Heart left ventricle (tissue), 16 donors: ENCODE results near the gene RPTOR. TPM values are rescaled to one million over a fixed set of nuclear protein-coding genes. Genes with fewer than 3 reads are reported as not detected.

Experiments used
- ATAC-seq, 4 donors: fragments of 200-7000 bp; cut with Tn5 transposase; one replicate each; pipeline ENCODE4 v1.9.1; 2020 to 2022; ENCODE audit warnings: moderate library complexity in 4 of 4, mild to moderate bottlenecking in 3 of 4, moderate number of reproducible peaks in 1 of 4
- DNase-seq, 5 donors: peaks; one replicate each; pipeline ENCODE4 v3.0.0-alpha.2; 2020
- H3K27ac ChIP-seq, 12 donors: fragments of 200-600 bp; sonication (generic) in 4 of 12; one replicate each; pipeline versions ENCODE4 v1.5.0 to v1.8.0; 2016 to 2022; ENCODE audit warnings: mild to moderate bottlenecking in 2 of 12
- H3K27me3 ChIP-seq, 9 donors: fragments of 200-600 bp; sonication (generic) in 2 of 9; one replicate each; pipeline versions ENCODE4 v1.5.1 to v1.8.0; 2016 to 2022; ENCODE audit warnings: mild to moderate bottlenecking in 3 of 9
- H3K36me3 ChIP-seq, 9 donors: fragments of 200-600 bp; sonication (generic) in 2 of 9; one replicate each; pipeline versions ENCODE4 v1.5.0 to v1.8.0; 2018 to 2022; ENCODE audit warnings: mild to moderate bottlenecking in 2 of 9
- H3K4me1 ChIP-seq, 12 donors: fragments of 200-600 bp; sonication (generic) in 4 of 12; one replicate each; pipeline versions ENCODE4 v1.5.0 to v1.8.0; 2016 to 2022; ENCODE audit warnings: mild to moderate bottlenecking in 3 of 12
- H3K4me3 ChIP-seq, 12 donors: fragments of 200-600 bp; sonication (generic) in 4 of 12; one replicate each; pipeline versions ENCODE4 v1.5.0 to v1.8.0; 2017 to 2022; ENCODE audit warnings: mild to moderate bottlenecking in 9 of 12, moderate library complexity in 4 of 12
- H3K9me3 ChIP-seq, 12 donors: fragments of 200-600 bp; sonication (generic) in 4 of 12; one replicate each; pipeline versions ENCODE4 v1.5.0 to v1.8.0; 2016 to 2022; ENCODE audit warnings: mild to moderate bottlenecking in 1 of 12
- POLR2A ChIP-seq, 2 donors: fragments of 450-650 bp; IDR thresholded peaks; one replicate each; pipeline ENCODE4 v1.6.1; 2017; ENCODE audit warnings: antibody characterized with exemption in 2 of 2, mild to moderate bottlenecking in 2 of 2, moderate library complexity in 2 of 2
- WGBS, 4 donors: extraction: QIAGEN DNeasy Blood & Tissue Kit in 2 of 4; methylation state at CpG; one replicate each; pipeline versions ENCODE4 v1.1.5 to v1.1.7; 2013 to 2018; 5-methylcytosine and 5-hydroxymethylcytosine counted together
- intact Hi-C, 10 donors: fragments of 100-400 bp; cut with DNase I; formaldehyde crosslinking; loops; one replicate each; pipeline versions ENCODE4 v1.11.1 to v1.14.2; 2022
- polyA plus RNA-seq, 2 donors: library from polyadenylated mRNA; stranded (reverse); fragments of 200-250 nt; gene quantifications; one replicate each; pipeline ENCODE4 v1.2.3, GENCODE V29; 2013
- total RNA-seq, 9 donors: library from RNA; depleted of rRNA in 2 of 9; stranded (reverse); fragments of >200 nt in 2 of 9; fragmentation: NEBNext Ultra II Directional in 3 of 9; extraction: Animal tissue kit (Norgen Biotek cat#: 25700) in 3 of 9; gene quantifications; one replicate each; pipeline versions ENCODE4 v1.1.0 to v1.2.4, GENCODE V29; 2016 to 2023
- TF ChIP-seq, protein P1 (sequence below), 12 donors: fragments of 200-600 bp; sonication (generic) in 4 of 12; IDR thresholded peaks; one replicate each; pipeline versions ENCODE4 v1.5.0 to v1.8.0; 2018 to 2022; ENCODE audit warnings: antibody characterized with exemption in 12 of 12, mild to moderate bottlenecking in 5 of 12
- donor health status: ischemic (EF 13 %, LVEDD 7.1; RV severe dilation, severe dysfunction).
- donor health status: healthy with polysubstance abuse.
- donor health status: DM: no; HTN: yes; CAD: no.
- donor health status: DM: no; HTN: no; CAD: no.
- donor health status: ischemic (EF 25% LVEDD 6.9; RV normal size, moderate dysfunction).
- donor health status: ischemic (EF 25% LVEDD 5.7; RV mildly dilated, moderate dysfunction).
- donor health status: healthy.
- donor health status: DM: yes; HTN: yes; CAD: no.
- donor health status: ischemic (EF 35%, LVEDD 5.7; RV mildly dilated, moderate dysfunction).
- donor health status: nonischemic (EF 11% LVEDD 7.7; RV severe dilation, severe dysfunction).
- donor health status: DM: yes; HTN: yes; CAD: no.
- donor health status: PGD.
- donor health status: ischemic (EF 29% LVEDD 5.4; RV normal size, mild dysfunction).
- donor health status: nonischemic (EF 23%, LVEDD 6.1; RV moderate dilation, normal function).

RPTOR gene
- total and polyA plus RNA-seq, 11 donors: 14.7 to 31.7 (median 26.0) TPM

DNA sequence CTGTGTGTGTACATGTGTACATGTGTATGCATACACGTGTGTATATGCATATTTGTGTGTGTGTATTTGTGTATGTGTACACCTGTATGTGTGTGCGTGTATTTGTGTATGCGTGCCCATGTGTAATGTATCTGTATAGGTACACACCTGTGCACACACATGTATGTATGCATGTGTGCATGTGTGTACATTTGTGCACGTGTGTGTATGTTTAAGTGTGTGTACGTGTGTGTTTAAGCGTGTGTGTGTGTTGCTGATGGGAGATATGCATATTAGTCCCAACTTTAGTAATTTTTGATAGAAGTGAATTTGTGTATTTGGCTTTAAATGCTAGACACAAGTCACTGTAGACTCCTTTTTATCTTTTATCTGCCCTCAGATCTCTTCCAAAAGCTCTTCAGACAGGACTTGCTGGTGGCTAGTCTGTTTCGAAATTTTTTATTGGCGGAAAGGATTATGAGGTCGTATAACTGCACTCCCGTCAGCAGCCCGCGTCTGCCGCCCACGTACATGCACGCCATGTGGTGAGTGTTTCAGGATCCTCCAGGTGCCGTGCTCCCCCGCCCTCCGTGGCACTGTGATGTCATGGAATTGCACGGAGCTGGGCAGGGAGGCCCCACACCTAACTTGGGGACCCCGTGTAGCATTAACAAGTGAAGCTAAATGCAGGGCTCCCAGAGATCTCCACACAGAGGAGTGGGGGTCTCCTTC is 278.2 kb downstream of the RPTOR start:
- no peak for ATAC-seq
- Histone ChIP-seq H3K27me3 (no peaks in the 10 kb centered on the region), H3K36me3 (peaks cover 0 to 40% (median 13%) of the 10 kb centered on the region in 9 donors), H3K4me3 (no peak overlapping the region), H3K9me3 (no peaks in the 10 kb centered on the region), H3K4me1 (peaks cover 0 to 23% (median 0%) of the 10 kb centered on the region in 12 donors), H3K27ac (no peak overlapping the region)
- intact Hi-C loops: no loop called here
- 90 to 94% (median 91%) methylated on average over 20 of the region's 20 CpGs for WGBS, 4 donors
- peak in 1 of 5 donors; percentile 30 for DNase-seq
- TF ChIP-seq, protein P1, sequence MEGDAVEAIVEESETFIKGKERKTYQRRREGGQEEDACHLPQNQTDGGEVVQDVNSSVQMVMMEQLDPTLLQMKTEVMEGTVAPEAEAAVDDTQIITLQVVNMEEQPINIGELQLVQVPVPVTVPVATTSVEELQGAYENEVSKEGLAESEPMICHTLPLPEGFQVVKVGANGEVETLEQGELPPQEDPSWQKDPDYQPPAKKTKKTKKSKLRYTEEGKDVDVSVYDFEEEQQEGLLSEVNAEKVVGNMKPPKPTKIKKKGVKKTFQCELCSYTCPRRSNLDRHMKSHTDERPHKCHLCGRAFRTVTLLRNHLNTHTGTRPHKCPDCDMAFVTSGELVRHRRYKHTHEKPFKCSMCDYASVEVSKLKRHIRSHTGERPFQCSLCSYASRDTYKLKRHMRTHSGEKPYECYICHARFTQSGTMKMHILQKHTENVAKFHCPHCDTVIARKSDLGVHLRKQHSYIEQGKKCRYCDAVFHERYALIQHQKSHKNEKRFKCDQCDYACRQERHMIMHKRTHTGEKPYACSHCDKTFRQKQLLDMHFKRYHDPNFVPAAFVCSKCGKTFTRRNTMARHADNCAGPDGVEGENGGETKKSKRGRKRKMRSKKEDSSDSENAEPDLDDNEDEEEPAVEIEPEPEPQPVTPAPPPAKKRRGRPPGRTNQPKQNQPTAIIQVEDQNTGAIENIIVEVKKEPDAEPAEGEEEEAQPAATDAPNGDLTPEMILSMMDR (IDR thresholded peaks at IDR 0.05): no peak
- TF ChIP-seq POLR2A (IDR thresholded peaks at IDR 0.05): no peak

DNA sequence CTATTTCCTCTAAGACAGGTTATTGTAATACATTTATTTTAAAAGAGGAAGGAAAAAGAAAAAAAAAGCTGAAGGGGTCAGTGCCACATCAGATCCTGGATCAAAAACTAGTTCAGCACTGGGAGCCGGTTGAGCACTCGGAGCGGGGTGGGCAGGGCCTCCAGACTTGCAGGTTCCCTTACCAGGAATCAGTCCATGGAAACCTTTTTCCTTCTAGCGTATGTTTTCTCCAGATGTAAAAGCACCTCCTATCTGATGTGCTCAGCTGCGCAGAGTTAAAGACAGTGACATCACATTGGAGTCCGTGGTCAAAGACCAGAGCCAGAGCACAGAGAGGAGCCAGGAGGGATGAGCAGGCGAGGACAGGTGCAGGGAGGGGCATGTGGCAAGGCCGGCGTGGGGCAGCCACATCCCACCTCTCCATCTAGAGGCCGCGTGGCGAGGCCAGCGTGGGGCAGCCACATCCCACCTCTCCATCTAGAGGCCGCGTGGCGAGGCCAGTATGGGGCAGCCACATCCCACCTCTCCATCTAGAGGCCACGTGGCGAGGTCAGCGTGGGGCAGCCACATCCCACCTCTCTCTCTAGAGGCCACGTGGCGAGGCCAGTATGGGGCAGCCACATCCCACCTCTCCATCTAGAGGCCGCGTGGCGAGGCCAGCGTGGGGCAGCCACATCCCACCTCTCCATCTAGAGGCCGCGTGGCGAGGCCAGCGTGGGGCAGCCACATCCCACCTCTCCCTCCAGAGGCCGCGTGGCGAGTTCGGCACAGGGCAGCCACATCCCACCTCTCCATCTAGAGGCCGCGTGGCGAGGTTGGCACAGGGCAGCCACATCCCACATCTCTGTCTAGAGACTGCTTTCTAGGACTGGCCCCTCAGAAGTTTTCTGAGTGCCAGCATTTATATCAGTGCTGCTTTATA is 280.2 kb downstream of the RPTOR start:
- H3K4me3 ChIP-seq: no peak overlapping the region
- H3K9me3 ChIP-seq: no peaks in the 10 kb centered on the region
- no peak overlapping the region for H3K27ac ChIP-seq
- TF ChIP-seq POLR2A (IDR thresholded peaks at IDR 0.05): no peak
- TF ChIP-seq, protein P1 (IDR thresholded peaks at IDR 0.05): no peak
- intact Hi-C loops: no loop called here
- H3K4me1 ChIP-seq: peaks cover 0 to 15% (median 0%) of the 10 kb centered on the region in 12 donors
- no peaks in the 10 kb centered on the region for H3K27me3 ChIP-seq
- peaks cover 0 to 40% (median 13%) of the 10 kb centered on the region in 9 donors for H3K36me3 ChIP-seq
- ATAC-seq (no peak), DNase-seq (peak in 1 of 5 donors; percentile 29)
- WGBS, 4 donors: 93 to 96% (median 96%) methylated on average over 34 to 36 of the region's 36 CpGs

DNA sequence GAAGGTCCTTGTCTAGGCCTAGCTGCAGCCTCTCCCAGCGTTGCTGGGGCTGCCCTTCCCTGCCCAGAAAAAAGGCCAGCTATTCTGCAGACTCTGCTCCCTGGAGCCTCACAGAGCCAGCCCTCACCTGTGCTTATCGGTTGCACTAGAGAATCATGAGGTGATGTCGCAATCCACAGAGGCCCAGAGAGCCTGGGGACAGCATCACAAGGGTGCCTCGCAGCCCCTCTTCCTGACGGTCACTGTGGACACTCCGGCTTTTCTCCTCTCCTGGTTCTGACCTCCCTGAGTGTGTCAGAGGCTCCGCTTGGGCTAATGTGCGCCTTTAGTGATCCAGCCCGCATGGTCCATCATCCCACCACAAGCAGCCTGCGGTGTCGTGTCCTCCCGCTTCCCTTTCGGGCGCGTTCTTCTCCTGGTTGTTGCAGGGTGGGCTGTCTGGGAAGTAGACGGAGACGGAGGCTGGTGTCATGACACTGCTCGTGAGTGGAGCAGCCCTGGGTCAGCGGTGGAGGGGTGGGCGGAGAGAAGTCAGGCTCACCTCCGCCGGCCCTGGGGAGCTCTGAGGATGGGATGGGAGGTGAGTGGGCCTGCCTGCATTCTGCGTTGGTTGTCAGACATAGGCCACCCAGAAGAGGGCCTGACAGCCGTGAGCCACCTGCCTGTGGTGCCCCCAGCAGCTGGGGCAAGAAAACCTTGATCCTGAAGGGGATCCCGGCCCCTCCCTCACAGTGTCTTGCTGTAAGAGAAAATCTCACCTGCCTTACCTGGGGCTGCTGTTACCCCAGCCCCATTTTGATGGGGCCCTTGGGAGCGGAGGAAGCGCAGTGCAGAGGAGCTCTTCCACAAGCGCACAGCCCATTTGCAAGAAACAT is 281.1 kb downstream of the RPTOR start:
- Histone ChIP-seq H3K4me1 (peaks cover 0 to 15% (median 0%) of the 10 kb centered on the region in 12 donors), H3K9me3 (no peaks in the 10 kb centered on the region), H3K4me3 (no peak overlapping the region), H3K27ac (no peak overlapping the region), H3K27me3 (no peaks in the 10 kb centered on the region), H3K36me3 (peaks cover 0 to 40% (median 13%) of the 10 kb centered on the region in 9 donors)
- DNase-seq (peak in 1 of 5 donors; percentile 24), ATAC-seq (no peak)
- WGBS, 4 donors: 88 to 96% (median 91%) methylated on average over 27 to 28 of the region's 28 CpGs
- intact Hi-C loops: no loop called here
- TF ChIP-seq POLR2A (IDR thresholded peaks at IDR 0.05): no peak
- TF ChIP-seq, protein P1 (IDR thresholded peaks at IDR 0.05): no peak
